ENCODE data around the gene IKZF2.

IKZF2 gene

GRCh38 chr2:213018340-213018901 is 133.0 kb downstream of the IKZF2 start:
- no peak for TF ChIP-seq POLR2A (IDR thresholded peaks at IDR 0.05; ENCODE audit: extremely low read depth, insufficient read length)
- TF ChIP-seq CTCF (IDR thresholded peaks at IDR 0.05; ENCODE audit: low read depth, low read length): no peak
- TF ChIP-seq MAX (IDR thresholded peaks at IDR 0.05; ENCODE audit: low read depth, low read length): no peak
- TF ChIP-seq MYC (IDR thresholded peaks at IDR 0.05; ENCODE audit: low read depth, low read length): no peak
- H3K4me3 ChIP-seq (ENCODE audit: low read depth, low read length): no peak overlapping the region
- no peak for DNase-seq (ENCODE audit: low read depth)

GRCh38 chr2:213017404-213017803 is 134.0 kb downstream of the IKZF2 start:
- H3K4me3 ChIP-seq (ENCODE audit: low read depth, low read length): no peak overlapping the region
- no peak for DNase-seq (ENCODE audit: low read depth)
- TF ChIP-seq MAX (IDR thresholded peaks at IDR 0.05; ENCODE audit: low read depth, low read length) (no peak), POLR2A (IDR thresholded peaks at IDR 0.05; ENCODE audit: extremely low read depth, insufficient read length) (no peak), CTCF (IDR thresholded peaks at IDR 0.05; ENCODE audit: low read depth, low read length) (no peak), MYC (IDR thresholded peaks at IDR 0.05; ENCODE audit: low read depth, low read length) (no peak)

GRCh38 chr2:213016984-213017351 is 134.4 kb downstream of the IKZF2 start:
- no peak for TF ChIP-seq MAX (IDR thresholded peaks at IDR 0.05; ENCODE audit: low read depth, low read length)
- no peak for TF ChIP-seq POLR2A (IDR thresholded peaks at IDR 0.05; ENCODE audit: extremely low read depth, insufficient read length)
- TF ChIP-seq CTCF (IDR thresholded peaks at IDR 0.05; ENCODE audit: low read depth, low read length): no peak
- no peak for TF ChIP-seq MYC (IDR thresholded peaks at IDR 0.05; ENCODE audit: low read depth, low read length)
- H3K4me3 ChIP-seq (ENCODE audit: low read depth, low read length): no peak overlapping the region
- no peak for DNase-seq (ENCODE audit: low read depth)

- no peak for DNase-seq (ENCODE audit: low read depth)
- no peak for TF ChIP-seq MYC (IDR thresholded peaks at IDR 0.05; ENCODE audit: low read depth, low read length)
- H3K4me3 ChIP-seq (ENCODE audit: low read depth, low read length): no peak overlapping the region
These were observed 135.0 kb downstream of the IKZF2 start for GRCh38 chr2:213016166-213016983.

GRCh38 chr2:213015387-213016165 is 135.8 kb downstream of the IKZF2 start:
- TF ChIP-seq MYC (IDR thresholded peaks at IDR 0.05; ENCODE audit: low read depth, low read length) (no peak), POLR2A (IDR thresholded peaks at IDR 0.05; ENCODE audit: extremely low read depth, insufficient read length) (no peak), CTCF (IDR thresholded peaks at IDR 0.05; ENCODE audit: low read depth, low read length) (no peak), MAX (IDR thresholded peaks at IDR 0.05; ENCODE audit: low read depth, low read length) (no peak)
- no peak overlapping the region for H3K4me3 ChIP-seq (ENCODE audit: low read depth, low read length)
- no peak for DNase-seq (ENCODE audit: low read depth)

GRCh38 chr2:213013979-213014378 is 137.4 kb downstream of the IKZF2 start:
- TF ChIP-seq CTCF (IDR thresholded peaks at IDR 0.05; ENCODE audit: low read depth, low read length): no peak
- no peak for TF ChIP-seq MYC (IDR thresholded peaks at IDR 0.05; ENCODE audit: low read depth, low read length)
- TF ChIP-seq MAX (IDR thresholded peaks at IDR 0.05; ENCODE audit: low read depth, low read length): no peak
- TF ChIP-seq POLR2A (IDR thresholded peaks at IDR 0.05; ENCODE audit: extremely low read depth, insufficient read length): no peak
- H3K4me3 ChIP-seq (ENCODE audit: low read depth, low read length): no peak overlapping the region
- no peak for DNase-seq (ENCODE audit: low read depth)
